GM12865 (cell line): ENCODE results near the gene TAF3.
A peak's percentile ranks its signal among the peaks of the same experiment; 100 is the strongest.
"Not testable (repeated sequence)": the region's sequence is repeated elsewhere in the genome, so short reads cannot be mapped to it uniquely, and the experiment has no call there.

Experiments
- DNase-seq: peaks from one replicate; pipeline ENCODE4 v3.0.0; 2010; ENCODE audit warnings: low read depth
- H3K4me3 ChIP-seq: 2 replicates; pipeline ENCODE4 v1.5.1; 2011; ENCODE audit warnings: mild to moderate bottlenecking, low read depth, low read length, control low read depth
- TF ChIP-seq, protein P1 (sequence below): IDR thresholded peaks from 2 replicates; pipeline ENCODE4 v1.5.1; 2011; ENCODE audit warnings: low read length, control low read depth, low read depth, inconsistent platforms; ENCODE audit not compliant: insufficient read depth; ENCODE audit errors: missing control alignments

TAF3 gene, protein sequence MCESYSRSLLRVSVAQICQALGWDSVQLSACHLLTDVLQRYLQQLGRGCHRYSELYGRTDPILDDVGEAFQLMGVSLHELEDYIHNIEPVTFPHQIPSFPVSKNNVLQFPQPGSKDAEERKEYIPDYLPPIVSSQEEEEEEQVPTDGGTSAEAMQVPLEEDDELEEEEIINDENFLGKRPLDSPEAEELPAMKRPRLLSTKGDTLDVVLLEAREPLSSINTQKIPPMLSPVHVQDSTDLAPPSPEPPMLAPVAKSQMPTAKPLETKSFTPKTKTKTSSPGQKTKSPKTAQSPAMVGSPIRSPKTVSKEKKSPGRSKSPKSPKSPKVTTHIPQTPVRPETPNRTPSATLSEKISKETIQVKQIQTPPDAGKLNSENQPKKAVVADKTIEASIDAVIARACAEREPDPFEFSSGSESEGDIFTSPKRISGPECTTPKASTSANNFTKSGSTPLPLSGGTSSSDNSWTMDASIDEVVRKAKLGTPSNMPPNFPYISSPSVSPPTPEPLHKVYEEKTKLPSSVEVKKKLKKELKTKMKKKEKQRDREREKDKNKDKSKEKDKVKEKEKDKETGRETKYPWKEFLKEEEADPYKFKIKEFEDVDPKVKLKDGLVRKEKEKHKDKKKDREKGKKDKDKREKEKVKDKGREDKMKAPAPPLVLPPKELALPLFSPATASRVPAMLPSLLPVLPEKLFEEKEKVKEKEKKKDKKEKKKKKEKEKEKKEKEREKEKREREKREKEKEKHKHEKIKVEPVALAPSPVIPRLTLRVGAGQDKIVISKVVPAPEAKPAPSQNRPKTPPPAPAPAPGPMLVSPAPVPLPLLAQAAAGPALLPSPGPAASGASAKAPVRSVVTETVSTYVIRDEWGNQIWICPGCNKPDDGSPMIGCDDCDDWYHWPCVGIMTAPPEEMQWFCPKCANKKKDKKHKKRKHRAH

DNA sequence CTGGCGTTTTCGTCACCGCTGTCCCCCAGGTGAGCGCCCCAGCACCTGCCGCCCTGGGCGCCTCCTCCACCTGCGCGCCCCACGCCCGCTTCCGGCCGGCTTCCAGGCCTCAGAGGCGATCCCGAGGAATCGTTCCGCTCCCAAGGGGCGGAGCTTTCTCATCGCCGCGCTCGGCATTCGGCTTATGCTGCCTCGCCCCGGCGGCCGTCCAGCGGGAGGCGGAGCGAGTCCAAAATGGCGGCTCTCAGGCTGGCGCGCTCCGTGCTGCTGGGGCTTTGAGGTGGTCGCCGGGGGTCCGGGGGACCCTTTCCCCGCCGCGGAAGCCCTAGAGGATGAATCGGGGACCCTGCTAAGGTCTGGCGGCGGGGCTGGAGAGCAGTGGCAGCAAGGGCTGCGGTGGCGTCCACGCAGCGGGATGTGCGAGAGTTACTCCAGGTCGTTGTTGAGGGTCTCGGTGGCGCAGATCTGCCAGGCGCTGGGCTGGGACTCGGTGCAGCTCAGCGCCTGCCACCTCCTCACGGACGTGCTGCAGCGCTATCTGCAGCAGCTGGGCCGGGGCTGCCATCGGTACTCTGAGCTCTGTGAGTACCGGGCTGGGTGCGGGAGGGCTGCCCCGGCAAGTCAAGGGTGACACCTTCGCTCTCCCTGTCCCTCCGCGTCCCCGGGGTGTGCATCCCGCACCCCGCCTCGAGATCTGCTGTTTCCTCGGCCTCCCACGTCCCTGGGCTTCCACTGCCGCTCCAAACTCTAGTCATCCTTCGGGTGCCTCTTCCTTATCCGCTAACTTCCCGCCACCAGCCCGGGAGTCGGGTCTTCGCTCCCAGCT, at the start of gene TAF3:
Gene TAF3 (plus strand): TSS at position 211 of the 826 bp plus-strand sequence. CDS start 205 bp downstream, at position 416.
- peak within 1 kb of the TSS; percentile 85 for H3K4me3 ChIP-seq
- DNase-seq = peak; percentile 92
- TF ChIP-seq, protein P1, sequence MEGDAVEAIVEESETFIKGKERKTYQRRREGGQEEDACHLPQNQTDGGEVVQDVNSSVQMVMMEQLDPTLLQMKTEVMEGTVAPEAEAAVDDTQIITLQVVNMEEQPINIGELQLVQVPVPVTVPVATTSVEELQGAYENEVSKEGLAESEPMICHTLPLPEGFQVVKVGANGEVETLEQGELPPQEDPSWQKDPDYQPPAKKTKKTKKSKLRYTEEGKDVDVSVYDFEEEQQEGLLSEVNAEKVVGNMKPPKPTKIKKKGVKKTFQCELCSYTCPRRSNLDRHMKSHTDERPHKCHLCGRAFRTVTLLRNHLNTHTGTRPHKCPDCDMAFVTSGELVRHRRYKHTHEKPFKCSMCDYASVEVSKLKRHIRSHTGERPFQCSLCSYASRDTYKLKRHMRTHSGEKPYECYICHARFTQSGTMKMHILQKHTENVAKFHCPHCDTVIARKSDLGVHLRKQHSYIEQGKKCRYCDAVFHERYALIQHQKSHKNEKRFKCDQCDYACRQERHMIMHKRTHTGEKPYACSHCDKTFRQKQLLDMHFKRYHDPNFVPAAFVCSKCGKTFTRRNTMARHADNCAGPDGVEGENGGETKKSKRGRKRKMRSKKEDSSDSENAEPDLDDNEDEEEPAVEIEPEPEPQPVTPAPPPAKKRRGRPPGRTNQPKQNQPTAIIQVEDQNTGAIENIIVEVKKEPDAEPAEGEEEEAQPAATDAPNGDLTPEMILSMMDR = no peak

DNA sequence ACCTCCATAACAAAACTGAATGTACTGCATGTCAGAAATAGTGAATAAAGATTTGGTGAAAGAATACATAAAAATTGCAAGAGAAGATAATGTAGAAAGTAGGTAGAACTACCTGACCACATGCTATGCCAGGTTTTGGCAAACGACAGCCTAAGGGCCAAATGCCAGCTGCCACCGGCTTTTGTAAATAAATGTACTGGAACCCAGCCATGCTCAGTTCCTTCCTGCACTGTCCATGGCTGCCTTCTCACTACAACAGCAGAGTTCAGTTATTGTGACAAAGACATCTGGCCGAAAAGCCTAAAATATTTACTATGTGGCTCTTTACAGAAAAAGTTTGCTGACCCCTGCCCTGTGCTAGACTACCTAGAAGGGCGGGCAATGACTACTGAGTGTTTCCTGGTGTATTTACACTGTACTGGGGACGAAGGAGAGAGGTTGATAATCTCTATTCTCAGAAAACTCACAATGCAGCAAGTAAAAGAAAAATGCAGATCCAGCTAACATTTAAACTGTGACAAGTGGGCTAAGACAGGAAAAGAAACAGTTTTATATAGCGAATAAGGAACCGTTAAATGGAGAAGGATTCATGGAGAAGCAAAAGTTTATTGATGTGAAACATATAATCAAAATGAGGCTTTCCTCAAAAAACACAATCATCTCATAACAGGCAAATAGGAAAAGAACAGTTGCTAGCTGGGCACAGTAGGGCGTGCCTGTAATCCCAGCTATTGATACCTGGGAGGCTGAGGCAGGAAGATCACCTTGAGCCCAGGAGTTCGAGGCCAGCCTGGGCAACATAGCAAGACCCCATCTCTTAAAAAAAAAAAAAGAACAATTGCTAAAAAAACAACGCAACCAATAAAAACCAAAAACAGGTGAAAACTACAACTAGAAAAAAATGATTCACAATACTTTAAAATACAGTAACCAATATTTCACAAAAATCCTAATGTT, 44.2 kb upstream of the TAF3 start:
- TF ChIP-seq, protein P1 = no peak

DNA sequence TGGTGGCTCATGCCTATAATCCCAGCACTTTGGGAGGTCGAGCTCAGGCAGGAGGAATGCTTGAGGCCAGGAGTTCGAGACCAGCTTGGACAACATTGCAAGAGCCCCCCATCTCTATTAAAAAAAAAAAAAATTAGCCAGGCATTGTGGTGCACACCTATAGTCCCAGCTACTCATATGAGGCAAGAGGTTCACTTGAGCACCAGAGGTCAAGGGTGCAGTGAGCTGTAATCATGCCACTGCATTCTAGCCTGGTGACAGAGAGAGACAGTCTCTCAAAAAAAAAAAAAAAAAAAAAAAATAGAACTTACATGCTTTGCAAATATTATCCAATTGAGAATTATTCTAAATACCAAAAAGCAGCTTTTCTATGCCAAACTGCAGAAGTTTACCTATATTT, 41.5 kb upstream of the TAF3 start:
- DNase-seq = no peak
- TF ChIP-seq, protein P1 = no peak
- H3K4me3 ChIP-seq = no peak overlapping the region

More for the DNA sequence above, 44.2 kb upstream of the TAF3 start:
- no peak for DNase-seq
- no peak overlapping the region for H3K4me3 ChIP-seq

DNA sequence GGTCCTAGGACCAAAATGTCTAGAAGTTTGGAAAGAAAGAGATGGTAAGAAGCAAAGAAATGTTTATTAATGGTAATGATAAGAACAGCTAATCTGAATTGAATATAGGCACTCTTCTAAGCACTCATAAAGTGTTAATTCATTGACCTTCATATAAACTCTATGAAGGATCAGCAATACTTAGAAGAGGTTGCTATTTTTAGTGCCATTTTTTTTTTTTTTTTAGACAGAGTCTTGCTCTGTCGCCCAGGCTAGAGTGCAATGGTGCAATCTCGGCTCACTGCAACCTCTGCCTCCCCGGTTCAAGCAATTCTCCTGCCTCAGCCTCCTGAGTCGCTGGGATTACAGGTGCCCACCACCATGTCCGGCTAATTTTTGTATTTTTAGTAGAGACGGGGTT, 36.1 kb upstream of the TAF3 start:
- H3K4me3 ChIP-seq, DNase-seq: not testable (repeated sequence)

DNA sequence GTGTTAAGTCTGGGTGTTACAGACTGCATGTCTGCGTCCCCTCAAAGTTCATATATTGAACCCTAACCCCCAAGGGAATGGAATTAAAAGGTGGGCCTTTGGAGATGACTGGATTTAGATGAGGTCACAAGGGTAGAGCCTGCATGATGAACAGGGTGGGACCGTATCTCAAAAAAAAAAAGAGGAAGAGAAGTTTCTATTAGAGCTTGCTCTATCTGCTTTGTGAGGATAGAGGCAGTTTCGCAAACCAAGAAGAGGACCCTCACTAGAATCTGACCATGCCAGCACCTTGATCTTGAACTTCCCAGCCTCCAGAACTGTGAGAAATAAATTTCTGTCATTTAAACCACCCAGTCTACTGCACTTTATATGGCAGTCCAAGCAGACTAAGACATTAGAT, 31.9 kb upstream of the TAF3 start:
- DNase-seq = no peak
- peak overlapping the region; percentile 99 for H3K4me3 ChIP-seq
- TF ChIP-seq, protein P1 = no peak

DNA sequence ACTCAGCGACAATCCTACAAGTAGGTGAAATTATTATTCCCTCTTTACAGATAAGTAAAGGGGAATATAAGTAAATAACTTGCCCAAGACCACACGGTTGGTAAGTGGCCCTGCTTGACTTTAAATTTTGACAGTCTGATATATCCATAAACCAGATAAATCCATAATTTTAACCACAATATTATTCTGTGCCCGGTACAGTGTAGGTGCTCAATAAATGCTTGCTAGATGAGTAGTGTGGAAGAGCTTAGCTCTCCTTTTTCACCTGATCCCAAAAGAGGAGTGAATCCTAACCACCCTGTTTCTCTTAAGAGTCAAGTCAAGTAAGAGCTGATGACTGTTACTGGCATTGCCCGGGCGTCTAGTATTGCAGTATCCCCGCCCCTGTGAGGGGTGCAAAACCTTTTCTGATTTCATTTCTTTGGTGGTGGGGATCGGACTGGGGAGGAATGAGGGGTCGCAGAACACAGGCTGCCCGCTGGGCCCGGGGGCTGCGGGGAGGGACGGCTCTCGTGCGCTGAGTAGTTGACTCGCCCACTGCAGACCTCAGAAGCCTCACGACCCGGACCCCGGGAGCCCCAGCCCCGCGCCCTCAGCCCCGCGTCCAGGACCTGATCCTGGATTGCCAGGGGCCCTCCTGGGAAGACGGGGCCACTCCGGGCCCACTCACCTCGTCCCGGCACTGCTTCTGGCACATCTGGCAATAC, 31.0 kb upstream of the TAF3 start:
- peak; percentile 10 for DNase-seq
- TF ChIP-seq, protein P1 = no peak
- H3K4me3 ChIP-seq = peak overlapping the region; percentile 99
